ENCODE data around the gene CXCL16. TPM values are rescaled to one million over a fixed set of nuclear protein-coding genes. Genes with fewer than 3 reads are reported as not detected.

CXCL16 gene
- total RNA-seq, 1 donor from 2014 or later: 2.2 TPM

GRCh38 chr17:4738136-4739121 lies 1.3 kb downstream of the CXCL16 start:
- H3K27me3 Mint-ChIP-seq (ENCODE audit: low read depth, unreplicated experiment): peaks cover 45% of the 10 kb centered on the region
- Histone ChIP-seq H3K4me2 (ENCODE audit: low read length) (peak overlapping the region; percentile 93), H3K9me3 (ENCODE audit: insufficient read depth, low read depth, low read length) (no peaks in the 10 kb centered on the region), H3K9ac (ENCODE audit: low read length) (peak overlapping the region; percentile 63), H3K4me3 (ENCODE audit: insufficient read depth, low read depth, low read length) (peak overlapping the region; percentile 63), H3K27ac (ENCODE audit: low read depth, low read length) (no peak overlapping the region), H4K20me1 (ENCODE audit: insufficient read depth, low read length) (no peaks in the 10 kb centered on the region), H3K27me3 (ENCODE audit: insufficient read depth, low read length) (peaks cover 31% of the 10 kb centered on the region), H2AFZ (ENCODE audit: low read depth, low read length) (peak overlapping the region; percentile 92), H3K36me3 (ENCODE audit: insufficient read depth, low read length) (no peaks in the 10 kb centered on the region), H3K4me1 (ENCODE audit: insufficient read depth, low read length) (peaks cover 12% of the 10 kb centered on the region), H3K79me2 (ENCODE audit: insufficient read depth, low read length) (no peaks in the 10 kb centered on the region)
- H3K4me3 Mint-ChIP-seq (ENCODE audit: unreplicated experiment): peak overlapping the region; percentile 78
- DNase-seq (ENCODE audit: low read depth) (no peak), FAIRE-seq (no peak)
- peaks cover 9% of the 10 kb centered on the region for H3K36me3 Mint-ChIP-seq (ENCODE audit: low read depth, unreplicated experiment)
- TF ChIP-seq EZH2 (IDR thresholded peaks at IDR 0.05; ENCODE audit: insufficient read depth, low read length): peak; percentile 89
- no peak for TF ChIP-seq CTCF (IDR thresholded peaks at IDR 0.05; ENCODE audit: insufficient read depth, low read depth, low read length)
- no peaks in the 10 kb centered on the region for H3K4me1 Mint-ChIP-seq (ENCODE audit: low read depth, unreplicated experiment)
- no peak overlapping the region for H3K27ac Mint-ChIP-seq (ENCODE audit: unreplicated experiment)
- H3K9me3 Mint-ChIP-seq (ENCODE audit: unreplicated experiment): no peaks in the 10 kb centered on the region

- Histone ChIP-seq H3K4me2 (ENCODE audit: low read length) (no peak overlapping the region), H3K36me3 (ENCODE audit: insufficient read depth, low read length) (no peaks in the 10 kb centered on the region), H3K4me1 (ENCODE audit: insufficient read depth, low read length) (peaks cover 12% of the 10 kb centered on the region), H3K79me2 (ENCODE audit: insufficient read depth, low read length) (no peaks in the 10 kb centered on the region), H4K20me1 (ENCODE audit: insufficient read depth, low read length) (no peaks in the 10 kb centered on the region), H3K9me3 (ENCODE audit: insufficient read depth, low read depth, low read length) (no peaks in the 10 kb centered on the region), H2AFZ (ENCODE audit: low read depth, low read length) (no peak overlapping the region), H3K4me3 (ENCODE audit: insufficient read depth, low read depth, low read length) (no peak overlapping the region), H3K9ac (ENCODE audit: low read length) (no peak overlapping the region), H3K27me3 (ENCODE audit: insufficient read depth, low read length) (peaks cover 27% of the 10 kb centered on the region), H3K27ac (ENCODE audit: low read depth, low read length) (no peak overlapping the region)
- H3K4me1 Mint-ChIP-seq (ENCODE audit: low read depth, unreplicated experiment): no peaks in the 10 kb centered on the region
- peak overlapping the region; percentile 42 for H3K4me3 Mint-ChIP-seq (ENCODE audit: unreplicated experiment)
- peaks cover 9% of the 10 kb centered on the region for H3K36me3 Mint-ChIP-seq (ENCODE audit: low read depth, unreplicated experiment)
- TF ChIP-seq CTCF (IDR thresholded peaks at IDR 0.05; ENCODE audit: insufficient read depth, low read depth, low read length) (no peak), EZH2 (IDR thresholded peaks at IDR 0.05; ENCODE audit: insufficient read depth, low read length) (no peak)
- FAIRE-seq: no peak
- peaks cover 23% of the 10 kb centered on the region for H3K27me3 Mint-ChIP-seq (ENCODE audit: low read depth, unreplicated experiment)
- H3K27ac Mint-ChIP-seq (ENCODE audit: unreplicated experiment): no peak overlapping the region
- no peaks in the 10 kb centered on the region for H3K9me3 Mint-ChIP-seq (ENCODE audit: unreplicated experiment)
- no peak for DNase-seq (ENCODE audit: low read depth)
Observed at GRCh38 chr17:4735876-4736651, 3.7 kb downstream of the CXCL16 start.

All from astrocyte (in vitro differentiated cells and primary cell).